KOPT-K1 (cell line): ENCODE results near the gene WDR31.
"Not testable (repeated sequence)": the region's sequence is repeated elsewhere in the genome, so short reads cannot be mapped to it uniquely, and the experiment has no call there.

ENCODE experiments used
- H3K27ac ChIP-seq: fragments of 200-600 bp; sonication (generic); 2 replicates; pipeline ENCODE4 v1.5.1; 2016; ENCODE audit warnings: antibody characterized with exemption, mild to moderate bottlenecking, low read depth, low read length; ENCODE audit not compliant: poor library complexity, severe bottlenecking
- H3K36me3 ChIP-seq: fragments of 200-600 bp; sonication (generic); 2 replicates; pipeline ENCODE4 v1.5.1; 2017; ENCODE audit warnings: antibody characterized with exemption, mild to moderate bottlenecking, low read length, moderate library complexity; ENCODE audit not compliant: insufficient read depth
- H3K9me3 ChIP-seq: fragments of 200-600 bp; sonication (generic); 2 replicates; pipeline ENCODE4 v1.5.1; 2017; ENCODE audit warnings: antibody characterized with exemption, low read length, mild to moderate bottlenecking; ENCODE audit not compliant: insufficient read depth, poor library complexity, severe bottlenecking

Gene WDR31

DNA sequence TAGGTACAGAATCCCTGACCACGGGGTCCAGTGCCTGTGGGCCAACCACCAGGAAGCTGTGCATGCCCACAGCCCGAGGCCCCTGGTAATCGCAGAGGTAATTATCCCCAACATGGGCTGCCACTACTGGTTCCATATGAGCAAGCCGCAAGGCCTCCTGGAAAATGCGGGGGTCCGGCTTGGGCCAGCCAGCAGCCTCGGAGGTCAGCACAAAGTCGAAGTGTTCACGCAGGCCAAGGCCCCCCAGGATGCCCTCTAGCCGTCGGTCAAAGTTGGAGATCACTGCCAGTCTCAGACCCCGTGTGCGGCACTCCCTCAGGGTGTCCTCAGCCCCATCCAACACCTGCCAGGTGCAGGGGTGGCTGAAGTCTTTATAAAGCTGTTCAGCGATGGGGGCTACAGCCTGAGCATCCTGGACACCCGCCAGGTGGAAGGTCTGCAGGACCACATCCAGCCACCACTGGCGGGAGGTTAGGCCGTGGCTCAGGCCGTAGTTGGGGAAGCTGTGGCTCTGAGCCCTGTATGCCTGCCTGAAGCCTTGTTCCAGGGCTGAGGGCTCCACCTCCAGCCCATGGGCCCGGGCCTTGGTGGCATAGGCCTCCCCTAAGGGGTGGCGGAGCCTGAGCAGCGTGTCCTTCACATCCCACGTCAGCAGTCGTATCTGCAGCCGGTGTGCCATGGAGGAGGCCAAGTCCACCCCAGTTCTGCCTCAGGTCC is 33.8 kb upstream of the WDR31 start:
- H3K36me3 ChIP-seq: peaks cover 26% of the 10 kb centered on the region
- no peaks in the 10 kb centered on the region for H3K9me3 ChIP-seq
- H3K27ac ChIP-seq: no peak overlapping the region

DNA sequence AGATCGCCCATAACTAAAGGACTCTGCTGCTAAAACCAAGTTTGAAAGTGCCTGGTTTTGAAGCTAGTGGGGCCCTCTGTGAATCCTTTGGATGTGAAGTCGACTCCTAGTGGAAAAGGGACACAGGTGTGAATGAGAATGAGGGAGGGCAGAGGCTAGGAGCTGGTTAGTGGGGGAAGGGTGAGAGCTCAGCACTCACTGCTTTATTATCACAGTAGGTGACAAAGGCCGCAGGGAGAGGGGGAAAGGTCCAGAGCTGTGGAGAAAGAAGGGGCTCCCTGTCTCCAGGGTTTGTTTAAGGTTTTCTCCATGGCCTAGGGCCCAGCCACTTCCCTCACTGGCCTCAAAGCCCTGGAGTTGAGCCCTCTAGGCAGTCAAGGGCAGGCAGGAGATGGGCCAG is 33.2 kb upstream of the WDR31 start:
- H3K27ac ChIP-seq: no peak overlapping the region
- peaks cover 26% of the 10 kb centered on the region for H3K36me3 ChIP-seq
- H3K9me3 ChIP-seq: no peaks in the 10 kb centered on the region

- Histone ChIP-seq H3K36me3 (peaks cover 26% of the 10 kb centered on the region), H3K27ac (no peak overlapping the region), H3K9me3 (no peaks in the 10 kb centered on the region)
Observed at GRCh38 chr9:113372059-113372458, 32.0 kb upstream of the WDR31 start.

- peaks cover 26% of the 10 kb centered on the region for H3K36me3 ChIP-seq
- no peak overlapping the region for H3K27ac ChIP-seq
- no peaks in the 10 kb centered on the region for H3K9me3 ChIP-seq
Observed at GRCh38 chr9:113370806-113371325, 30.8 kb upstream of the WDR31 start.

GRCh38 chr9:113369855-113370140 is 29.7 kb upstream of the WDR31 start:
- no peaks in the 10 kb centered on the region for H3K9me3 ChIP-seq
- H3K27ac ChIP-seq: no peak overlapping the region
- peaks cover 21% of the 10 kb centered on the region for H3K36me3 ChIP-seq

GRCh38 chr9:113368982-113369854 is 29.1 kb upstream of the WDR31 start:
- no peaks in the 10 kb centered on the region for H3K9me3 ChIP-seq
- peaks cover 18% of the 10 kb centered on the region for H3K36me3 ChIP-seq
- H3K27ac ChIP-seq: no peak overlapping the region

DNA sequence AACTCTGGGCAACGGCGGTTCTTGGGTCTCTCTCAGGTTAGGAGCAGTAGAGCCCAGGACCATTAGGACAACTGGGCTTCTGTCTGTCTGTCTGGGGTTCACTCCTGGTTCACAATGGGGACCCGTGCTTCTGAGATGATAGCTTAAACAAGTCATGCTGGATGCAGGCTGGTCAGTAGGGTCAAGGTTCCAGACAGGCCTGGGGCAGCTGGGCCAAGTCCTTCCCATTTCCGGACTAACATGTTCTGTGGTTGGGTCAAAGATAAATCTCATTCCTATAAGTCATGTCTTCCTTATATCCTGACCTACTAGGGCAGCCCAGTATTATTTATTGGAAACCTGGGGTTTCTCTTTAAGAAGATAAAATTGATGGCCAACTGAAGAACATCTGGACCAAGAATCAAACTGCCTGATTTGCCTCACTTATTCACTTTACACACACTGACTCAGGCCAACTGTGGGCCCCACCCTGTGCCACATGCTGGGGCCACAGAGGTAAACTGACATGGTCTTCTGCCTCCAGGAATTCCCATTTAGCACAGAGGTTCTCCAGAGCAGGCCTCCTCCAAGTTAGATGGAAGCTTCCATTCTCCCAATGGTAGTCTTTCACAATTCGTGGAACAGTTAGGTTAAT is 28.4 kb upstream of the WDR31 start:
- peaks cover 10% of the 10 kb centered on the region; the same call in 1 of the 2 replicates for H3K36me3 ChIP-seq
- H3K27ac ChIP-seq: no peak overlapping the region
- no peaks in the 10 kb centered on the region for H3K9me3 ChIP-seq

- H3K27ac ChIP-seq, H3K36me3 ChIP-seq, H3K9me3 ChIP-seq: not testable (repeated sequence)
Observed at GRCh38 chr9:113365652-113366051, 25.6 kb upstream of the WDR31 start.

DNA sequence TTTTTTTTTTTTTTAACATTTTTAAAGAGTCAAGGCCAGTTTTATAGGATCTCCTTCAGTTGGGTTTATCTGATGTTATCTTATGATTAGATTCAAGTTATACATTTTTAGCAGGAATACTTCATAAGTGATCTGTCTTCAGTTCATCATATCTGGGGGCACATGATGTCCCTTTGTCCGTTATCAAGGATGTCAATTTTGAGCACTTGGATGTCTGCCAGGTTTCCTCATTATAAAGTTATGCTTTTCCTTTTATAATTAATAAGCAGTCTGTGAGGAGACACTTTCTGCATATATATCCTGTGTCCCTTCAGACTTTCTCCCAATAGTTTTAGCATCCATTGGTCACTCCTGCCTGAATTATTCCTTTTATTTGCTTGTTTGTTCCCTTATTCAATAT is 24.9 kb upstream of the WDR31 start:
- no peaks in the 10 kb centered on the region for H3K9me3 ChIP-seq
- no peaks in the 10 kb centered on the region for H3K36me3 ChIP-seq
- no peak overlapping the region for H3K27ac ChIP-seq

DNA sequence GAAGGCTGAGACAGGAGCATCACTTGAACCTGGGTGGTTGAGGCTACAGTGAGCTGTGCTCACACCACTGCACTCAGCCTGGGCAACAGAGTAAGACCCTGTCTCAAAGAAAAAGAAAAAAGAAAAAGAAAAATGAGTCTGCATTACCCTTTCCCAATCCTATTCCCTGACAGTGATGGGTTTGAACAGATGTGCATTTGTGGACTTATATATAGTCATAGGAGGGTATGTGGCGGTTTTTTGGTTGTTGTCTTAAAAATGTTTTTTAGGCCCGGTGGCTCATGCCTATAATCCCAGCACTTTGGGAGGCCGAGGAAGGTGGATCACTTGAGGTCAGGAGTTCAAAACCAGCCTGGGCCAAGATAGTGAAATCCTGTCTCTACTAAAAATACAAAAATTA is 23.3 kb upstream of the WDR31 start:
- H3K36me3 ChIP-seq: no peaks in the 10 kb centered on the region
- H3K27ac ChIP-seq: no peak overlapping the region
- H3K9me3 ChIP-seq: no peaks in the 10 kb centered on the region

DNA sequence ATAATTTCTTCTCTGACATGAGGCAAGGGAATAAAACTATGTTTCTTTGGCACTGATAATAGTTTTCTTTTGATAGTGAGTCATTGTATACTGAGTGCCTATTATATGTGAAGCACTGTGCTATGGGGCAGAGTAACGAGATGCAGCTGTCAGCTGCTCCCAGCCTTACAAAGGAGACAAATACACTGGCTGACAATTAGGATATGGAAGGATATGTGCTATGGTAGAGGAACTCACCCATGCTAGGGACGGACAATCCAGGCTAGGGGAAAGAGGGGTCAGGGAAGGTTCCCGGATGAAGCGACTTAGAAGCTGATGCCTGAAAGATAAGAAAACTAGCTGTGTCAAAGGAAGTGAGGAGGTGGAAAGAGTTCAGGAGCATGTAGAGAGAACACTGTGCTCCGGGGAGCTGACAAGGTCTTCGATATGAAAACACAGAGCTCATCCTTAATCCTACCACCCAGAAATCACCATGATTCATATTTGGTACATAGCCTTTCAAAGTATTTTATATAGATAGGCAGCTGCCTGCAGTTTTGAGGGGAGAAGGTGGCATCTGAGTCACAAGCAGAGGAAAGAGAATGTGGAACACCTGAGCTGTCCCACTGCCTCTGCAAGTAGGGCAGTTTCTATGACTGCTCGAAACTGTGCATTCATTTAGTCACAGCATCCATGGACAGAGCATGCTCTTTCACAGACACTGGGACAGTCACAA is 21.4 kb upstream of the WDR31 start:
- Histone ChIP-seq H3K36me3 (no peaks in the 10 kb centered on the region), H3K27ac (no peak overlapping the region), H3K9me3 (no peaks in the 10 kb centered on the region)

DNA sequence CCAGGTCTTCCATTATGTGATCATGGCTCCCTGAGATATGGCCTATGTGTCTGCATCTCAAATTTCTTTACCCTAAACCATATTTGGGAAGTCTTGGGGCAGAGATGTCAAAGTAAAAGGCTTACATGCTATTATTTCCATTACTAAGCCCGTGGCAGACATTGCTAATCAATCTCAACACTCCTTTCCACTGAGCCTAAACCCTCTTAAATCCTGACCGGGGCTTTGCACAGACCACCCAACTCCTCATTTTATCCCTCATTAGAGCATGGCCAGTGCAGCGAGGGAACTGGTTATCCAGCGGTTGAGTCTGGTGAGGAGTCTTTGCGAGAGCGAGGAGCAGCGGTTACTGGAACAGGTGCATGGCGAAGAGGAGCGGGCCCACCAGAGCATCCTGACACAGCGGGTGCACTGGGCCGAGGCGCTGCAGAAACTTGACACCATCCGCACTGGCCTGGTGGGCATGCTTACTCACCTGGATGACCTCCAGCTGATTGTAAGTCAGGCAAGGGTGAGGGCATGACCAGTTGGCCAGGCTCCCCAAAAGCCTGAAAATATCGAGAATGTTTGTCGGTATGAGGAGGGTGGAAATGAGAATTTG is 20.3 kb upstream of the WDR31 start:
- no peaks in the 10 kb centered on the region for H3K9me3 ChIP-seq
- no peaks in the 10 kb centered on the region for H3K36me3 ChIP-seq
- H3K27ac ChIP-seq: no peak overlapping the region

DNA sequence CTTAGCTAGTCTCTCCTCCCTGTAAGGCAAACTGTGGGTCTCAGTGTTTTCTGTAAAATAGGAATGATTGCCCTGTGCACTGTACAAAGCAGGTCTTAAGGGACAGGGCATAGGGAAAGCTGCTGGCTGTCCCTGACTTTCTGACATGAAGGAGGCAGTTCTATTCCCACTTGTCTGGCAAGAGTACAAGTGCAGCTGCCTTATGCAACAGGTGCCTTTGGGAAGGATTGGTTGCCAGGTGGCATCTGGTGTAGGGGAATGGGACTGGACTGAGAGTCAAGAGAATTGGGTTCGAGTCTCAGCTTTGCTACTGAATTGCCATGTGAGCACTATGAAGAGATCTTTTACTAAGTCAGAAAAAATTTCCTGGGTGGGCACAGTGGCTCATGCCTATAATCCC is 19.3 kb upstream of the WDR31 start:
- no peaks in the 10 kb centered on the region for H3K36me3 ChIP-seq
- H3K9me3 ChIP-seq: no peaks in the 10 kb centered on the region
- no peak overlapping the region for H3K27ac ChIP-seq

DNA sequence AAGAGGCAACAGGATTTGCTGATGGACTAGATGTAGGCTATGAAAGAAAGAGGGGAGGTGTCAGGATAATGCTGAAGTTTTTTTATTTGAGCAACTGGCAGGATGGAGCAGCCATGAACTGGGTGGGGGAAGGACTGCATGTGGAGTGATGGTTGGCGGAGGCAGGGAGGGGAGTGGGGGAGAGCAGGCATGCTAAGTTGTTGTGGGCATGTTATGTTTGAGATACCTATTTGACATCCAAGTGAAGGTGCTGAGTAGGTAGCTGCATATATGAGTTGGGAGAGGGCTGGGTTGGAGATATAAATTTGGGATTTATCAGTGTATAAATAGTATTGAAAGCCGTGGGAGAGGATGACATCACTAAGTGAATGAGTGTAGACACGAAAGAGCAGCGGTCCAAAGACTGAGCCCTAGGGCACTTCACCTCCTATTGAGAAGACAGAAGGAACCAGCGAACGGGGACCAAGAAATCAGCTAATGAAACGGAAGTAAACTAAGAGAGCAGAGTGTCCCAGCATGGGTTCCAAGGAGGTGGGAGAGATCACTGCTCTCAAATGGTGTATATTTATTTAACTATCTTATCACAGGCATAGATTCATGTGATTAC is 16.7 kb upstream of the WDR31 start:
- no peak overlapping the region for H3K27ac ChIP-seq

More for the DNA sequence above, 16.7 kb upstream of the WDR31 start:
- no peaks in the 10 kb centered on the region for H3K9me3 ChIP-seq
- H3K36me3 ChIP-seq: no peaks in the 10 kb centered on the region
